Activated T-cell treated with anti-CD3 and anti-CD28 coated beads, Interleukin-2, amount 50 U/mL, for 24 hours (primary cell): ENCODE results near the gene SPATC1L.

Experiments used
- DNase-seq: peaks from one replicate; pipeline ENCODE4 v3.0.0-alpha.2; 2020
- H3K27ac Mint-ChIP-seq: 2 replicates; pipeline ENCODE4 v1.8.0; 2020; ENCODE audit warnings: mild to moderate bottlenecking, mixed read lengths
- H3K27me3 Mint-ChIP-seq: 2 replicates; pipeline ENCODE4 v1.8.0; 2020; ENCODE audit warnings: mixed read lengths
- H3K36me3 Mint-ChIP-seq: 2 replicates; pipeline ENCODE4 v1.8.0; 2020; ENCODE audit warnings: low read depth, mixed read lengths
- H3K4me1 Mint-ChIP-seq: 2 replicates; pipeline ENCODE4 v1.8.0; 2020; ENCODE audit warnings: low read depth, mixed read lengths
- H3K4me3 Mint-ChIP-seq: 2 replicates; pipeline ENCODE4 v1.8.0; 2020; ENCODE audit warnings: mild to moderate bottlenecking, moderate library complexity, mixed read lengths
- H3K9me3 Mint-ChIP-seq: 2 replicates; pipeline ENCODE4 v1.8.0; 2020; ENCODE audit warnings: mixed read lengths

The SPATC1L gene

GRCh38 chr21:46219591-46220239 is 35.5 kb upstream of the SPATC1L start:
- H3K27ac Mint-ChIP-seq = no peak overlapping the region
- H3K4me3 Mint-ChIP-seq = no peak overlapping the region
- DNase-seq = no peak
- H3K27me3 Mint-ChIP-seq = no peaks in the 10 kb centered on the region
- H3K36me3 Mint-ChIP-seq = peaks cover 40% of the 10 kb centered on the region
- no peaks in the 10 kb centered on the region for H3K9me3 Mint-ChIP-seq
- no peaks in the 10 kb centered on the region for H3K4me1 Mint-ChIP-seq

- H3K27ac Mint-ChIP-seq = no peak overlapping the region
- peak; percentile 21 for DNase-seq
- H3K27me3 Mint-ChIP-seq = no peaks in the 10 kb centered on the region
- peaks cover 45% of the 10 kb centered on the region for H3K36me3 Mint-ChIP-seq
- H3K9me3 Mint-ChIP-seq = no peaks in the 10 kb centered on the region
- H3K4me1 Mint-ChIP-seq = no peaks in the 10 kb centered on the region
- no peak overlapping the region for H3K4me3 Mint-ChIP-seq
Observed at GRCh38 chr21:46218906-46219590, 34.8 kb upstream of the SPATC1L start.

- Mint-ChIP-seq H3K9me3 (no peaks in the 10 kb centered on the region), H3K36me3 (peaks cover 51% of the 10 kb centered on the region), H3K27ac (no peak overlapping the region), H3K4me3 (no peak overlapping the region), H3K4me1 (no peaks in the 10 kb centered on the region), H3K27me3 (no peaks in the 10 kb centered on the region)
- DNase-seq = no peak
Observed at GRCh38 chr21:46217511-46218196, 33.4 kb upstream of the SPATC1L start.

- Mint-ChIP-seq H3K27ac (no peak overlapping the region), H3K27me3 (no peaks in the 10 kb centered on the region), H3K36me3 (peaks cover 47% of the 10 kb centered on the region), H3K4me3 (no peak overlapping the region), H3K9me3 (no peaks in the 10 kb centered on the region), H3K4me1 (no peaks in the 10 kb centered on the region)
- DNase-seq = peak; percentile 21
Observed at GRCh38 chr21:46216132-46216747, 32.0 kb upstream of the SPATC1L start.

- no peak for DNase-seq
- Mint-ChIP-seq H3K4me3 (no peak overlapping the region), H3K27ac (no peak overlapping the region), H3K36me3 (peaks cover 45% of the 10 kb centered on the region), H3K27me3 (no peaks in the 10 kb centered on the region), H3K4me1 (no peaks in the 10 kb centered on the region), H3K9me3 (no peaks in the 10 kb centered on the region)
Observed at GRCh38 chr21:46215436-46216131, 31.3 kb upstream of the SPATC1L start.

- Mint-ChIP-seq H3K4me3 (no peak overlapping the region), H3K27me3 (no peaks in the 10 kb centered on the region), H3K36me3 (peaks cover 42% of the 10 kb centered on the region), H3K27ac (no peak overlapping the region), H3K4me1 (no peaks in the 10 kb centered on the region), H3K9me3 (no peaks in the 10 kb centered on the region)
- DNase-seq = peak; percentile 22
Observed at GRCh38 chr21:46214478-46215340, 30.4 kb upstream of the SPATC1L start.

GRCh38 chr21:46213620-46214286 is 29.5 kb upstream of the SPATC1L start:
- Mint-ChIP-seq H3K27ac (no peak overlapping the region), H3K4me3 (no peak overlapping the region), H3K4me1 (no peaks in the 10 kb centered on the region), H3K9me3 (no peaks in the 10 kb centered on the region), H3K27me3 (no peaks in the 10 kb centered on the region), H3K36me3 (peaks cover 40% of the 10 kb centered on the region)
- peak; percentile 16 for DNase-seq

GRCh38 chr21:46212721-46213484 is 28.6 kb upstream of the SPATC1L start:
- no peaks in the 10 kb centered on the region for H3K27me3 Mint-ChIP-seq
- no peak overlapping the region for H3K4me3 Mint-ChIP-seq
- peak; percentile 14 for DNase-seq
- H3K9me3 Mint-ChIP-seq = no peaks in the 10 kb centered on the region
- no peak overlapping the region for H3K27ac Mint-ChIP-seq
- no peaks in the 10 kb centered on the region for H3K4me1 Mint-ChIP-seq
- peaks cover 48% of the 10 kb centered on the region for H3K36me3 Mint-ChIP-seq

GRCh38 chr21:46211786-46212720 is 27.8 kb upstream of the SPATC1L start:
- Mint-ChIP-seq H3K27ac (no peak overlapping the region), H3K4me1 (no peaks in the 10 kb centered on the region), H3K36me3 (peaks cover 52% of the 10 kb centered on the region), H3K9me3 (no peaks in the 10 kb centered on the region), H3K4me3 (no peak overlapping the region), H3K27me3 (no peaks in the 10 kb centered on the region)
- peak; percentile 19 for DNase-seq

GRCh38 chr21:46211376-46211775 is 27.1 kb upstream of the SPATC1L start:
- DNase-seq = no peak
- H3K27ac Mint-ChIP-seq = no peak overlapping the region
- H3K27me3 Mint-ChIP-seq = no peaks in the 10 kb centered on the region
- no peaks in the 10 kb centered on the region for H3K4me1 Mint-ChIP-seq
- H3K36me3 Mint-ChIP-seq = peaks cover 56% of the 10 kb centered on the region
- no peaks in the 10 kb centered on the region for H3K9me3 Mint-ChIP-seq
- H3K4me3 Mint-ChIP-seq = no peak overlapping the region

GRCh38 chr21:46210378-46211136 is 26.3 kb upstream of the SPATC1L start:
- Mint-ChIP-seq H3K27ac (no peak overlapping the region), H3K36me3 (peaks cover 61% of the 10 kb centered on the region), H3K4me1 (no peaks in the 10 kb centered on the region), H3K4me3 (no peak overlapping the region), H3K27me3 (no peaks in the 10 kb centered on the region), H3K9me3 (no peaks in the 10 kb centered on the region)
- no peak for DNase-seq
